K562 (cell line): ENCODE measurements around the gene TMEM176B. TPM values are rescaled to one million over a fixed set of nuclear protein-coding genes. Genes with fewer than 3 reads are reported as not detected.

Experiments
- ATAC-seq: fragments of 200-7000 bp; cut with Tn5 transposase; 3 replicates; pipeline ENCODE4 v1.9.1; 2020; ENCODE audit warnings: moderate library complexity
- BruUV-seq: library from RNA; stranded (reverse); fragments of 400-500 nt; replicated peaks from 2 replicates; lab custom pipeline; 2021; lab: Mats Ljungman, UMichigan
- CTCF ChIA-PET: fragments of 300-600 bp; formaldehyde crosslinking; extraction: SDS; loops from one replicate; lab custom pipeline; 2021; ENCODE audit warnings: low intra/inter-chr PET ratio; lab: Yijun Ruan, JAX
- POLR2A ChIA-PET: fragments of 300-600, 350-650 bp; sonication (Branson Sonifier 250); formaldehyde crosslinking; extraction: SDS; loops from one replicate; lab custom pipeline; 2021; ENCODE audit warnings: antibody characterized with exemption, inconsistent platforms; lab: Yijun Ruan, JAX
- DNase-seq, 4 experiments: peaks; one replicate each; pipeline versions ENCODE4 v3.0.0 to v3.0.0-alpha.2; 2011 to 2018; ENCODE audit warnings: low spot score in 3 of 4, mixed read lengths in 3 of 4; ENCODE audit errors: extremely low read depth in 1 of 4
- FAIRE-seq: peaks from 2 replicates; lab custom pipeline; 2011; peaks lifted over from hg19 to GRCh38; lab: Jason Lieb, UNC
- H2AFZ ChIP-seq: 2 replicates; pipeline ENCODE4 v1.6.0; 2011; ENCODE audit warnings: low read depth, low read length, control low read depth, inconsistent platforms
- H3K27ac ChIP-seq: fragments of 200-600 bp; 3 replicates; pipeline ENCODE4 v1.8.0; 2011; ENCODE audit warnings: low read depth, mild to moderate bottlenecking, control low read depth, inconsistent platforms, low read length, moderate library complexity, mixed read lengths; ENCODE audit errors: extremely low read depth
- H3K27me3 ChIP-seq, 2 experiments: fragments of 300-600 bp in 1 of 2; 2 replicates in 1 of 2; 3 replicates in 1 of 2; pipeline versions ENCODE4 v1.6.0 to v1.8.0; 2011; ENCODE audit warnings: inconsistent platforms in 2 of 2, low read length in 2 of 2, mild to moderate bottlenecking in 1 of 2, mixed read lengths in 1 of 2, moderate library complexity in 1 of 2; ENCODE audit not compliant: control insufficient read depth in 2 of 2, insufficient read depth in 2 of 2
- H3K36me3 ChIP-seq: fragments of 300-600 bp; 3 replicates; pipeline ENCODE4 v1.8.0; 2011; ENCODE audit warnings: mild to moderate bottlenecking, low read length, inconsistent platforms; ENCODE audit not compliant: control insufficient read depth, insufficient read depth
- H3K4me1 ChIP-seq, 2 experiments: fragments of 200-600 bp in 1 of 2; replicated peaks in 1 of 2; 2 replicates in 1 of 2; 3 replicates in 1 of 2; pipeline versions ENCODE4 v1.5.1 to v1.8.0; 2011; ENCODE audit warnings: inconsistent platforms in 2 of 2, low read length in 2 of 2, mild to moderate bottlenecking in 1 of 2, mixed read lengths in 1 of 2, moderate library complexity in 1 of 2; ENCODE audit not compliant: control insufficient read depth in 2 of 2, insufficient read depth in 2 of 2
- H3K4me2 ChIP-seq: 2 replicates; pipeline ENCODE4 v1.6.1; 2011; ENCODE audit warnings: low read length, control low read depth, inconsistent platforms, mixed read lengths; ENCODE audit not compliant: insufficient read depth
- H3K4me3 ChIP-seq: fragments of 200-600 bp; sonication (generic), shearing (Covaris generic); 2 replicates; pipeline ENCODE4 v1.5.1; 2016; ENCODE audit warnings: control low read depth, inconsistent platforms
- H3K79me2 ChIP-seq: fragments of 200-600 bp; 3 replicates; pipeline ENCODE4 v1.8.0; 2011; ENCODE audit warnings: low read length, inconsistent platforms; ENCODE audit not compliant: control insufficient read depth, insufficient read depth
- H3K9ac ChIP-seq, 2 experiments: 2 replicates each; pipeline versions ENCODE4 v1.6.0 to v1.6.1; 2011; ENCODE audit warnings: low read depth in 2 of 2, low read length in 2 of 2, control low read depth in 1 of 2, inconsistent platforms in 1 of 2, mild to moderate bottlenecking in 1 of 2, mixed read lengths in 1 of 2; ENCODE audit not compliant: insufficient read depth in 1 of 2
- H3K9me1 ChIP-seq: one replicate; pipeline ENCODE4 v1.6.0; 2011; ENCODE audit warnings: inconsistent platforms, mild to moderate bottlenecking, low read length, moderate library complexity; ENCODE audit not compliant: control insufficient read depth, insufficient read depth
- H3K9me3 ChIP-seq: replicated peaks from 2 replicates; pipeline ENCODE4 v1.5.1; 2011; ENCODE audit warnings: low read depth, low read length, inconsistent platforms; ENCODE audit not compliant: control insufficient read depth, insufficient read depth
- H4K20me1 ChIP-seq: replicated peaks from 2 replicates; pipeline ENCODE4 v1.6.1; 2011; ENCODE audit warnings: low read length, inconsistent platforms, mixed read lengths; ENCODE audit not compliant: control insufficient read depth, insufficient read depth
- FOXJ3 ChIP-seq: sonication (generic); formaldehyde crosslinking; IDR thresholded peaks from 2 replicates; pipeline ENCODE4 v1.4.0; 2020; ENCODE audit warnings: mild to moderate bottlenecking, missing genetic modification reagents
- HDAC3 ChIP-seq: fragments of 450-650 bp; IDR thresholded peaks from 2 replicates; pipeline ENCODE4 v1.6.1; 2018; ENCODE audit warnings: borderline replicate concordance, mild to moderate bottlenecking, moderate library complexity; ENCODE audit not compliant: partially characterized antibody
- WGBS: fragments of 100-300 bp; shearing (Covaris generic); methylation state at CpG from one replicate; pipeline ENCODE4 v1.1.6; 2016; ENCODE audit warnings: low coverage, mixed read lengths; ENCODE audit not compliant: insufficient coverage; ENCODE audit errors: missing lambda C conversion rate; 5-methylcytosine and 5-hydroxymethylcytosine counted together
- in situ Hi-C: fragments of 300-500 bp; cut with MboI; formaldehyde crosslinking; loops from 4 replicates; pipeline ENCODE4 v1.15.0; 2018; ENCODE audit warnings: inconsistent platforms, mixed read lengths
- intact Hi-C: fragments of 100-400 bp; cut with micrococcal nuclease; formaldehyde crosslinking; loops from 2 replicates; pipeline ENCODE4 v1.14.2; 2022
- polyA plus RNA-seq, 8 experiments: library from polyadenylated mRNA; depleted of rRNA in 4 of 8; stranded (reverse) in 5 of 8; unstranded in 3 of 8; fragments of >200 nt; fragmentation: Nextera tagmentation in 2 of 8; fragmentation: Illumina TruSeq in 1 of 8; extraction: Ambion mirVana in 2 of 8; extraction: Trizol in 1 of 8; gene quantifications; 2 replicates each; pipeline versions ENCODE4 v1.2.1 to v1.2.3, GENCODE V29; 2011 to 2014; ENCODE audit warnings: inconsistent platforms in 1 of 8, missing spikeins in 1 of 8
- total RNA-seq, 7 experiments: library from RNA; depleted of rRNA in 6 of 7; stranded (reverse); fragments of >200 nt in 6 of 7; fragmentation: Illumina TruSeq in 2 of 7; extraction: Trizol in 2 of 7; gene quantifications; 2 replicates each; pipeline versions ENCODE4 v1.2.1 to v1.2.3, GENCODE V29; 2011 to 2021; ENCODE audit warnings: low replicate concordance in 1 of 7
- TF ChIP-seq, protein P1 (sequence below): fragments of 250-450 bp; sonication (Bioruptor Pico); IDR thresholded peaks from 2 replicates; pipeline ENCODE4 v1.4.0; 2020; ENCODE audit warnings: mild to moderate bottlenecking

Gene TMEM176B
- total and polyA plus RNA-seq, 9 of the 15 experiments (the other 6 are each of a cell fraction or from before 2014, with no cell fraction given): 0.19 to 0.60 TPM; not detected in 7

GRCh38 chr7:150759479-150759878 lies 40.7 kb downstream of the TMEM176B start:
- BruUV-seq: no TSS peak
- DNase-seq (no peak), FAIRE-seq (peak; percentile 51), ATAC-seq (no peak)
- in situ Hi-C loops: loop anchor here (25.0 kb wide), 1 partner anchor 472 kb away; no protein-coding TSS in a partner anchor
- intact Hi-C loops: loop anchor here (5.0 to 10.0 kb wide), 3 partner anchors 235 to 472 kb away; no protein-coding TSS in a partner anchor
- ChIA-PET POLR2A (interaction anchor here (0.6 to 1.0 kb wide), 2 partner anchors 13 to 18 kb away, joined by 3 read pairs; no protein-coding TSS in a partner anchor), CTCF (no interaction called here)
- no peaks in the 10 kb centered on the region for H3K36me3 ChIP-seq
- no peaks in the 10 kb centered on the region for H3K4me1 ChIP-seq
- no peak overlapping the region for H3K9ac ChIP-seq
- 0 out of 5 replicates have a peak, but pooled peaks cover 0 to 5% of the 10 kb centered on the region in 2 experiments for H3K27me3 ChIP-seq
- H3K9me3 ChIP-seq: no peaks in the 10 kb centered on the region
- no peak overlapping the region for H3K4me3 ChIP-seq
- no peak overlapping the region for H2AFZ ChIP-seq
- no peaks in the 10 kb centered on the region for H3K79me2 ChIP-seq
- TF ChIP-seq HDAC3: no peak
- TF ChIP-seq FOXJ3 (CRISPR knock-in tag): no peak
- TF ChIP-seq, protein P1, sequence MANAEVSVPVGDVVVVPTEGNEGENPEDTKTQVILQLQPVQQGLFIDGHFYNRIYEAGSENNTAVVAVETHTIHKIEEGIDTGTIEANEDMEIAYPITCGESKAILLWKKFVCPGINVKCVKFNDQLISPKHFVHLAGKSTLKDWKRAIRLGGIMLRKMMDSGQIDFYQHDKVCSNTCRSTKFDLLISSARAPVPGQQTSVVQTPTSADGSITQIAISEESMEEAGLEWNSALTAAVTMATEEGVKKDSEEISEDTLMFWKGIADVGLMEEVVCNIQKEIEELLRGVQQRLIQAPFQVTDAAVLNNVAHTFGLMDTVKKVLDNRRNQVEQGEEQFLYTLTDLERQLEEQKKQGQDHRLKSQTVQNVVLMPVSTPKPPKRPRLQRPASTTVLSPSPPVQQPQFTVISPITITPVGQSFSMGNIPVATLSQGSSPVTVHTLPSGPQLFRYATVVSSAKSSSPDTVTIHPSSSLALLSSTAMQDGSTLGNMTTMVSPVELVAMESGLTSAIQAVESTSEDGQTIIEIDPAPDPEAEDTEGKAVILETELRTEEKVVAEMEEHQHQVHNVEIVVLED (CRISPR knock-in tag): no peak
- no peaks in the 10 kb centered on the region for H3K9me1 ChIP-seq
- no peak overlapping the region for H3K4me2 ChIP-seq
- H4K20me1 ChIP-seq: no peaks in the 10 kb centered on the region
- no peak overlapping the region for H3K27ac ChIP-seq
- WGBS: 0% methylated on average over 1 of the region's 1 CpG
